Measurements from ENCODE around the gene RNF41.
"Not testable (repeated sequence)": the region's sequence is repeated elsewhere in the genome, so short reads cannot be mapped to it uniquely, and the experiment has no call there.

Gene RNF41

GRCh38 chr12:56206452-56207166, 15.1 kb downstream of the RNF41 start:
- DNase-seq, result peak in 1 of 2 donors; percentile 49

- DNase-seq, result no peak
Observed at GRCh38 chr12:56205445-56205844, 16.3 kb downstream of the RNF41 start.

DNA sequence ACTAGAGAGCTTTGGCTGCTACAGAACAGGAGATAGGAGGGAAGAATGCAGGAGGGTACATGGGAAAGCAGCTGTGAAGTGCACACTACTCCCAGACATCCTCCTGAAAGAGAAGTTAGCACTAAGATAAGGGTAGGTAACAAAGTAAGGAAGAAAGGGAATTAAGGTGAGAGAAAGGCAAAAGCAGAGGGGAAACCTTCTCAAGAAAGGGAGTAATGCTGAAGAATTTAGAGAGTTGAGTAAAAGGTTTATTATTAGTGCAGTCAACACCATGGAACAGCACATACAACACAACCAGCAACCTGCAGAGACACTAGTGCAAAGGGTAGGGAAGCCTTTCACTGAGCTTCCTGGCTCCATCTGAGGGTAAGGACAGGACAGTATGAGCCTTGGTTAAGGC, 17.4 kb downstream of the RNF41 start:
- no peak for DNase-seq

GRCh38 chr12:56202838-56203237, 18.9 kb downstream of the RNF41 start:
- no peak for DNase-seq

GRCh38 chr12:56202366-56202765, 19.4 kb downstream of the RNF41 start:
- no peak for DNase-seq

DNA sequence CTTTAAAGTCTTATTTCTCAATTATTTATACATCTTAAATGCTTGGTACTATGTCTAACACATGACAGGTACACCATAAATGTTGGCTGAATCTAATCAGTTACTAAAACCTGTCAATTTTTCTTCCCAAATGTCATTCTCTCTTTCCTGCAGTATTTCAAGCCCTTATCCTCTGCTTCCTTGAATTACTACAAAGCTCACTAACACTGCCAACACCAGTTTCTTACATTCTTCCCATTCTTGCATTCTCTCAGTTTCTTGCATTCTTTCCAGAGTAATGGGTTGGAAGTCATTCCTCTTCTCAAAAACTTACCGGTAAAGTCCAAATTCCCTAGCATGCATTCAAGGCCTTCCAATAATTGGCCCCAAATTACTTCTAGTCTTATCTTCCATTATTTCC, 22.9 kb downstream of the RNF41 start:
- no peak for DNase-seq

GRCh38 chr12:56197921-56198635, 23.6 kb downstream of the RNF41 start:
- no peak for DNase-seq

- not testable (repeated sequence) for DNase-seq
Observed at GRCh38 chr12:56196818-56197550, 24.7 kb downstream of the RNF41 start.

DNA sequence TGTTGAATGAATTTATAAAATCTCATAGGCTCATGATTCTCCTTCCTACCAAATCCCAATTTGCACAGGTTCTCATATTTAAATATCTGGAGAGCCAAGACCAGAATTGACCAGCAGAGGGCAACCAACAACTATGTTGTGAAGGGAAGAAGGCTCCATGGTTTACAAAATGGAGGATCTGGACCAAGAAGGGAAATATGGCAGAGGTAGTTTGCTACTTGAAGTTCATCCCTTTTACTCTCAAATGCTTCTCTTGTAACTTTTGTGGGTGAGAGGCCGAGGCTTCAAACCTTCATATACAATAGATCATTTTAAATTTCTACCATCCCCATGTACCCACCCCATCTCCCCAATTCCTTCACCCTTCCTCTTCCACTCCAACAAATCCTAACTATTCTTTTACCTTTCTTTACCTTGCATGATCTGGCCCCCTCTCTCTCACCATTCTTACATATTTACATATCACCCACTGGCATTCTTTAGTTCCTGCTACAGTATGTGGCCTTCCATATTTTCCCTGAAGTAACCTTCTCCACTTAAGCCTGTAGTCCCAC, 28.6 kb downstream of the RNF41 start:
- DNase-seq, result peak; percentile 75 to 81

DNA sequence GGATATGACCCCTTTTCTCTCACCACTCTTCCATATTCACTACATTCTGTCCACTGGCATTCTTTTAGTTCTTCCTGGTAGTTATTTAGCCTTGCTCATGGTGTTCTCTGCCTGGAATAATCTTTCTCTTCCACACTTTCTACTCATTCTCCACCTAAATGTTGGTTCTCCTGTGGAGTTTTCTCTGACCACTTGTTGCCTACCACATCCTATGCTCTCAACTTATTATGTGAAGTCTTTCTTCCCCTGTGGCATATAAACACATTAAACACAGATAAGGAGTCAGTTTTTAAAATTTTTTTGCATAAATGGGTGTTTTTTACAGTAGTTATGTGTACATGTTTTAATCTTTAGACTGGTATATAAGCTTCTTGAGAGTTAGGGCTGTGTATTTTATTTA, 29.1 kb downstream of the RNF41 start:
- no peak for DNase-seq

- no peak for DNase-seq
Observed at GRCh38 chr12:56190695-56191155, 31.0 kb downstream of the RNF41 start.

DNA sequence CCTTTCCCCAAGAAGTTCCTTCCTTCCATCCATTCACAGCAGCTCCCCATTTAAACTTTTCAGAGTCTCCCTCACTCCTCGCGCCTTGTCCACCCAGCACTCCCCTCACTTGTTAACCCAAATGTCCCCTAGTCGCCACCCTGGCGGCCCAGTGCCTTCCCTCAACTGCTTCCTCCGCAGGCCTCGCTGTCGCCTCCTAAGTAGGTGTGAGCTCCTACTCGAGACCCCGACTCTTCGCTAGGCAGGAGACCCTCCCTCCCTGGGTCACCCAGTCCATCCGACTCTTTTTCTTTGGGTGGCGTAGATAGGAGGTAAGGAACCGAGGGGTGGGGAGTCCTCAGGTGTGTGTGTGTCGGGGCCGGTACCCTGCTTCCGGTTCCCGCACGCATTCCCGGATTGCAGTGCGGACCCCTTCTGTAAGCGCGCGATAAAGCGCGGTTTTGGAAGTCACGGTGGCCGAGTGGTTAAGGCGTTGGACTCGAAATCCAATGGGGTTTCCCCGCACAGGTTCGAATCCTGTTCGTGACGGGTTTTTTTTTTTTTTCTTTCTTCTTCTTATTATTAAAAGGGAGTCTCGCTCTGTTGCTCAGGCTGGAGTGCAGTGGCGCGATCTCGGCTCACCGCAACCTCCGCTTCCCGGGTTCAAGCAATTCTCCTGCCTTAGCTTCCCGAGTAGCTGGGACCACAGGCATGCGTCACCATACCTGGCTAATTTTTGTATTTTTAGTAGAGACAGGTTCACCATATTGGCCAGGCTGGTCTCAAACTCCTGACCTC, 31.6 kb downstream of the RNF41 start:
- DNase-seq, result peak; percentile 91 to 95

- DNase-seq, result peak; percentile 85 to 89
Observed at GRCh38 chr12:56189099-56189917, 32.4 kb downstream of the RNF41 start, which contains the start of gene SMARCC2. Gene SMARCC2 (minus strand): TSS chr12:56189483. CDS start chr12:56189461, 22 bp downstream.

DNA sequence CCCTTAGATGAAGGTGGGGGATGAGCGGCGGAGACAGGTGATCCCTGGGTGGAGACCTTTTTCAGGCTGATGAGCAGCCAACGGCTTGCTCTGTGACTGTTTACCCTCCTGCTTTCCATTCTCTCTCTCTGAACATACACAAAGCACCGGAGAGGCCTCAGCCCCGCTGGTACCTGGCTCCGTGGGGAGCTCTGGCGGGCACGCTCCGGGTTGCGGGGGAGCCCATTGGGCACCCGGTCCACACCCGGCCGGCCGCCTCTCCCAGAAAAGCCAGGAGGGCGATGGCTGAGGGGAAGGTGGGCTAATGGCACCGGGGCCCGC, 33.0 kb downstream of the RNF41 start:
- no peak for DNase-seq

DNA sequence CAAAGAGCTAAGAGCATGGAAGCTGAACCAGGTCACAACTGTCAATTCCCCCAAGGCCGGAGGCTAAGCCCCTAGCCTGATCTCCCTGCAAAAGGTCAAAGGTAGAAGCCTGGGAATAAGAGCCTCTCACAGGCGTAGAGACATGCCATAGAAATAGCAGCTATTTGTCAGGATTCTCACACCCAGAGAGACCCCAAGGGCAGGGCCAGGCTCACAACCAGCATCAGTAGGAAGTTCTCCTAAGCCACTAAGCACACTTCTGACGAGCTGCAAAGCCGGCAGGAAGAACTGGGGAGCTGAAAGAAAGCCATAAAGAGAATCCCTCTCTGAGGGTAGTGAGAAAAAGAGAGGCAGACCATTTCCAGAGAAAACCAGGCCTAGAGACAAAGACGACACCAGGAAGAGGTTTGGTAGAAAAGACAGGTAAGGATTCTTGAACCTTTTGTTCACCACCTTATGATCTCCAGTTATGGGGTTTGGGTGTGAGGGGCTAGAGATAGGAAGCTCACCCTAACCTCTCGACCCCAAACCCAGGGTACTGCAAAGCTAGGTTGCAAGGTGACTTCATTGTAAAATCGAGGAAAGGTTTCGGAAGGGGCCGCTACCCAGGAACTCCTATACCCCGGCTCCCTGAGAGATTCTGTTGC, 33.5 kb downstream of the RNF41 start:
- no peak for DNase-seq

DNA sequence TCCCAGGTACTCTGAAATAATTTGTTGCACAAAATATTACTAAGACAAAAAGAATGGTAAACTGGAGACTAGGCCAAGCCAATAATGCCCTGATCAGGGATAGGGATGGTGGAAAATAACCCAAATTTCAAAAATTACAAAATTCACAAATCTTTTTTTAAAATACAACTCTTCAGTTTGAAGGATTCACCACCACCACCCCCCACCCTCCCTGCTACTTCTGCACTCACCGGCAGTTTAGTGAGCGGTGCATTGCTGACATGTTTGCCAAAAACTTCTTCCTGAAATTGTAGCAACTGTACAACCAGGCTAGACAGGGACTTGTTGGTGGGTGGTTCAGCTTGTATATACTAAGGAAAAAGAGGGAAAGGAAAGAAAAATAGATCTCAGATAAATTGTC, 34.8 kb downstream of the RNF41 start:
- DNase-seq, result no peak

DNA sequence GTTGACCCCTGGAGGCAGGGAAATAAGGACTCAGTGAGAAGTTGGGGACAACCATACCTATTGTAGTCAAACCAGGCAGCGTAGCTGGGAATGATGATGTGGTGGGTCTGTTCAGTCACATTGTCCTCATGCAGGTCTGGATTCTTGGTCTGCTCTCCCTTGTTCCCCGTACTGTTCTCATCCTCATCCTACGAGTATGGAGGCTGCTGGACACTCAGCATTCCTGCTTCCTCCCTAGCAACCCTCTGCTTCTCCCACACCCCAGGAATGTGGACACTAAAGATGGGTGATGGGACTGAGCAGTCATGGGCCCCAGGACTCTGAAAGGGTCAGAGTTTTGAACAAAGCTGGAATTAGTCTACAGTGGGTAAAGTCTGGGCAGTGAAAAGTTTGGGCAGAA, 43.4 kb downstream of the RNF41 start:
- DNase-seq, result no peak

DNA sequence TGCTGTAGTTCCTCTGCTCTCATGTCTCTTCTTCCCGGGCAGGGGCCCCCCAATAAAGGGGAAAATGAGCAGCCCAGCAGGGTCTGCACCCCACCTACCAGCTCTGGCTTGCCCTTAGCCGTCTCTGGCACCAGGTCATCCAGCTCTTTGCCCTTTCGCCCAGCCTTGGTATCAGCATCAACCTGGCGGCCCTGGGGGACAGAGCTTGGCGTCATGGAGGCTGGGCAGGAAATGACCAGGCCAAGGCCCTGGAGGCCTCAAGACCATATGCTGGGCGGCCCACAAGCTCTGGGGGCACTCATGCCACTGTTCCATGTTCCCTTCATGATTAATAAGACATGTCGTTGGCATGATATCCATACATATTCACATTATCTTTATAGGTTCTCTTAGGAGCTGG, 48.9 kb downstream of the RNF41 start:
- DNase-seq, result no peak

DNA sequence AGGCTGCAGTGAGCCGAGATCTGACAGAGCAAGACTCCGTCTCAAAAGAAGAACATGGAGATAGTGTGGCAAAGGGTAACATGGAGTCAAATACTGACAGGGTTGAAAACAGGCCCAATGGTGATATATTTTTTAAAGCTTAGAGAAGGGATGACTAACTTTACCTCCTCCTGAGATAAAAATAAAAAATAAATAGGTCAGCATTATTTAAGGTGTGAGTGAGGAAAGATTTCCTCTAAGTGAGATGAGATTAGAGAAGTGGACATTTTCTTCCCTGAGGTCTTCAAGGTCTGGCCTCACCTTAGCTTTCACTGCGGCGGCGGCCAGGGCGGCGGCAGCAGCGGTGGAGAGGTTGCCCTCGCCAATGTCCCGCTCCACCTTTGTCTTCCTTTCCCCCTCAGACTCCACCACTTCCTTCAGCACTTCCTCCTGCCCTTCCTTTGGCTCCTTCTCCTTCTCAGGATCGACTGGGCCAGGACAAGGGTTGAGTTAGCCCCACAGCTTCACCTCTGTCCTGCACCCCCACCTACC, 52.4 kb downstream of the RNF41 start:
- no peak for DNase-seq

DNA sequence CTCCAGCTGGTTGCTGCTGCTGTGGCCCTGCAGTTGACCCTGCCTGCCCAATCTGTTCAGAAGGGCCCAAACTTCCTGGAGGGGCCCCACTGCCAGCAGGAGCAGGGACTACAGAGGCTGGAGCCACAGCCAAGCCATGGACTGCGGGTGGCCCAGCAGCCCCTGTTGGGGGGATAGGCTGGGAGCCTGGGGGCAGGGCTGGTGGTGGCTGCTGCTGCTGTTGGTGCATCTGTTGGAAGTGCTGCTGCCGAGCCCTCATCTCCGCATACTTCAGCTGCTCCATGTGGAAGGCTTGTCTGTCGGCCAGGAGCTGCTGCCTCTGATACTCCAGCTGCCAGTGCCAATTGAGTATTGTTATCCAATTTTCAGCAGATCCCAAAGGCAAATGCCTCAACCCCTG, 56.4 kb downstream of the RNF41 start:
- DNase-seq, result no peak

DNA sequence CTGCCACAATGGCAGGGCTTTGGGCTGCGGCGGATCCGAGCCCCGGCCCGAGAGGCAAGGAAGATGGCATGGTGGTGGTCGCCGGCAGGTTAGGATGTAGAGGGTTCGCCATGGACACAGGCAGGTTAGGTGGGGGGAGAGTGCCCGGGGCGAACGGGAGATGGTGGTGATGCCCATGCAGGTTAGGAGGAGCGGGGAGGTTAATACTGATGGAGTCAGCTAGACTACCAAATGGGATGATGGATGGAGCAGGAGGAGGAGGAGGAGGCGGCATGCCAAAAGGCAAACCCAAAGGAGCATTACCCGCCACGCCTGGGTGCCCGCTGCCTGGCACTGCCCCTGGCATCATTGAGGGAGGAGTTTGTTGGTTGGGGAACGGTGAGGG, 57.4 kb downstream of the RNF41 start:
- DNase-seq, result no peak
